ENCODE data around the gene STXBP5.

STXBP5 gene

DNA sequence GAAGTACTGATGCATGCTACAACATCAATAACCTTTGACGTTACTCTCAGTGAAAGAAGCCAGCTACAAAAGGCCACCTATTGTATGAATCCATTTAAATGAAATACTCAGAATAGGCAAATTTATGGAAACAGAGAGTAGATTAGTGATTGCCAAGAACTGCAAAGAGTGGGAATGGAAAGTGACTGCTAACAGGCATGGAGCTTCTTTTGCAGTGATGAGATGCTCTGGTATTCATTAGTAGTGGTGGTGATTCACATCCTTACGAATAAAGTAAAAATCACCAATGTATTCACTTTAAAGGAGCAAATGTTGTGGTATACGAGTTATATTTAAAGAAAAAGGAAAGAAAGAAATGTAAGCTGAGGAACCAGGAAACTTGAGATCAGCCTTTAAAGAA lies 177.5 kb downstream of the STXBP5 start:
- no peak for DNase-seq (ENCODE audit: low spot score)

DNA sequence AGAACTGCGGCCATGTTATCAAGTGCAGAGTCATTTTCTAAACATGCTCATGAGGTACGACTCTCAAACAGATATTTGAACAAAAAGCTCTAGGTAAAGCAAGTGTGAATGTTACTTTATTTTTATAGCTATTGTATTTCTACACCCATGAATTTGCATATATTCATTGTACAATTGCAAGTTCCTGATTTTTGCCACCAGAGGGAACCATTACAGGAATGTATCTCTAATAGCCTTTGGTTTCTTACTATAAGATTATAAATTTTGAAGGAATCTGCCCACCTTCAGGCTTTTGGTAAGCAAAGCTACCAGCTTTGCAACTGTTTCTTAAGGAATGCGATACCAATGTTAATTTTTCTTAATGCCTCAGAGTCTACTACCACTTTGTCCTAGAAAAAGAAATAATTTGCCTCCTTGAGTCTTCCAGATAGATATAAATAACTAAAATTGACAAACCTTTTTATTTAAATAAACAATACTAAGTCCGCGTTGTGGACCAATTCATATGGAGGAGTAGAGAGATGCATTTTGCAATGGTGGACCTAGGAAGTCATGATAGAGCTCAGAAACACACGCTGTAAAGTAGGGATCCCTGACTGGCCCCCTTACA lies 178.8 kb downstream of the STXBP5 start:
- DNase-seq (ENCODE audit: low spot score) = no peak

DNA sequence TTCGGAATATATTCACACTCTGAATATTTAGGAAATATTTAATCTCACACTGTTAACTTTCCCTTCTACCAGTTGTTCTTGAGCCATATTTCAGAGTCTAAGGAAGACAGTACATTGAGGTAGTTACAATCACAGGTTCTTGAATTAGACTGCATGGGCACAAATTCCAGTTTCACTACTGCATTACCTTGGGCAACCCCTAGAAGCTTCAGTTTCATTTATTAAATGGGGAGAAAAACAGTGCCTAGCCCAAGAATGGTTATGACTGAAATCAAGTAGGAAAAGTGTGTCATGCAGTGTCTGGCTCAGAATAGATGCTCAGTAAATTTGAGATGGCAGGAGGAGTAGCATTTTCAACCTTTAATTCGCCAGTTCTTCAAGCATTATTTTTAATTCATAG lies 179.8 kb downstream of the STXBP5 start:
- DNase-seq (ENCODE audit: low spot score) = no peak

DNA sequence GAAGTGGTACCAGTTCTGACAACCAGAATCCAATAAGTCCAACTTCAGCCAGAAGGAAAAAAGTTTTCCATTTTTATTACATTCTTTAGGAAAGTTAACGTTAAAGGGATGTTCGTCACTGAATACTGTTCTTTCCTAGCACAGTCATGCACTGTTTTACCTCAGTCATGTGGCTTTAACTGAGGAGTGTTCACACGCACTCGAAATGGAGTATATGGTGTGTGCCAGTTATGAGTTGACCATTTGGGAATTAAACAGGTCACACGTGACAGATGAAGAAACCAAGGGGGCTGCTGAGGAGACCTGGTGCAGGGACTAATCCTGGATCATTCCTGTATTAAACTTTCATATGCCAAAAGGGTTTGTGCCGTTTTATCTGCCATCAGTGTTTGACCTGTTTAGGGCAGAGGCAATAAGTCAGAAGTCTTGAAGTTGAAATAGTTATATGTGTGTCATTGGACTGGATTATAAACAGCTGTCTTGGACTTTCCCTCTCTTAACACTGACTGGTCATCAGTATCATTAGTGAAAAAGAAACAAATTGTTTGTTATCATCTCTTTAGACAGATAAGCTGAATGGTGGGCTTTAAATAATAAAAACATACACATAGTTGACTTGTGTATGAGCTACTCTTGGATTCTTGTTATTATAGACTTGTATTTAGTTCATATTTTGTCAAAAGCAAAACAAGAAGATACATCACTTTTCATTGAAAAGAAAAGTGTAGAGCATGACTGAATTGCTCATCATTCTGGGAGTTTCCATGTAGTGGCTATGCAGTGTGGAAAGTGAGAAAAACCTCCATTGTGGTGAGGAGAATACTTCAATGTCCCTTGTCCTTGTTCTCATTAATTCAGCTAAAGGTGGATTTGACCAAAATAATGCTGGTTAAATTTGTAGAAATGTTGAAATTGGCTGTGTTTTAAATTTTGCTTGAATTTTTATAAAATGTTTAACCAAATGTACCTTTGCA lies 180.8 kb downstream of the STXBP5 start:
- no peak for DNase-seq (ENCODE audit: low spot score)

DNA sequence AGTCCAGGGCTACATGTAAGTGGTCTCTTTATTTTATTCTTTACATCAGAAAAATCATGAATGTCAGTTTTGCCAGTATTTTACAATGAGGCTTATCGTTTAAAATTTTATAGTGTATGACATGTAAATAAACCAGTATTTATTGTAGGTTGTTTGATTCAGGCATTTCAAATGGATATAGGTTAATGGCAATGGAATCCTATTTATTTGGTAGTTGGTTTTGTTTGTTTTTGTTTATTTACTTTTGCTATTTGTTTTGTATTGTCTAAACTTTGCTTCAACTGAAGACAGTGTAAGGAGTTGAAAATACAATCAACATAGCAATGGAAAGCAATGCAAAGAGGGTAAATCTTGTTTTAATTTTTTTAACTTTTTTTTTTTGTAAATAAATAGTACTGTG lies 185.2 kb downstream of the STXBP5 start:
- no peak for DNase-seq (ENCODE audit: low spot score)

DNA sequence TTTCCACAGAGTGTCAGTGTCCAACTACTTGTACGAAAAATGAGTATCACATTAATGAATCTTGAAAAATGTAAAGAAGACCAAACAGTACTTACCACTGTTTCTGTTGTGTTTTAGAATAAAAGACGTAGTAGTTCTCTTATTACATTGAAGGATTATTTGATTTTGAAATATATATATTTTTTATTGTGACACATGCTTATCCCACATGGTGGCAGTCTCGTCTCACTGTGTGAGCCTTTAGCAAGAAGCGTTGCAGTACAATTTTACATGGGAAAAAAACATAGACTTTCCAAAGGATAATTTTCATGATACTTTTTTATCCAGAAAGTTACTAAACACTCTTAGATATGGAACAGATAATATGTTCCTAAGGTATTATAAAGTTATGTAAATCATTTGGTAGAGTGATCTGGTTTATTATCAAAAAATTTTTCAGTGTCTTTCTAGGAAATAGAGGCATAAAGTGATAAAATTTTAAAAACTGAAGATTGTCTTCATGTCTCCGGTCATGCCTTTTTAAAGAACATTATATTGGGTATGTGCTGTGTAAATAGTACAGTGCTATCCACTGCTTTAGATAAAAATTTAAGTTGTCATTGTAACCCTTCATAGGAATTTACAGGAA lies 186.8 kb downstream of the STXBP5 start:
- DNase-seq (ENCODE audit: low spot score) = no peak

DNA sequence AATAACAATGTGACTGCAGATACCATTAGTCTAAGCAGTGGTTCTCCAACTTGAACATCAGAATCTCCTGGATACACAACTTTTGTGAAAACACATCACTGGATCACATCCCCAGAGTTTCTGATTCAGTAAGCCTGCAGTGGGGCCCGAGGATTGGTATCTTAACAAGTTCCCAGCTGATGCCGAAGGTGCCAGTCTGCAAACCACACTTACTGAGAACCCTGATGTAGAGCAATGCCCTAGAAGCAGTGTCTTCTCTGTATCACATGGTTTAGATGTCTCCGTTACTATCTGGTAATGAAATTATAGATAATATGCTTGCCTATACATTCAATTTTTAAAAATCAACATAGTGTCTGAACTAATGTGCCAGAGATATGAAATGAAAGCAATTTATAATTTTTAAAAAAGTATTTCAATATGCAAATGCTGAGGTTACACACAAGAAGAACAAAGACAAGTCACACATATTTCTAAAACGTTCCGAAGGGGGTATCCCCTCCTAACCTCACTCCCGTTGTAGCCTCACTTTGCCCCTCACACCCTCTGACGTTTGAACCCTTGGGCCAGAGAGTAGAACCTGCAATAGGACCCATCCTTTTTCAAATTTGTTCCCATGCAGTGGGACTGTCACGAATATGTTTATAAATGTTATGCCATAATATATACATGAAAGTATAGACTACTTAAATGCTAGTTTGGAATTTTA lies 188.9 kb downstream of the STXBP5 start:
- no peak for DNase-seq (ENCODE audit: low spot score)

DNA sequence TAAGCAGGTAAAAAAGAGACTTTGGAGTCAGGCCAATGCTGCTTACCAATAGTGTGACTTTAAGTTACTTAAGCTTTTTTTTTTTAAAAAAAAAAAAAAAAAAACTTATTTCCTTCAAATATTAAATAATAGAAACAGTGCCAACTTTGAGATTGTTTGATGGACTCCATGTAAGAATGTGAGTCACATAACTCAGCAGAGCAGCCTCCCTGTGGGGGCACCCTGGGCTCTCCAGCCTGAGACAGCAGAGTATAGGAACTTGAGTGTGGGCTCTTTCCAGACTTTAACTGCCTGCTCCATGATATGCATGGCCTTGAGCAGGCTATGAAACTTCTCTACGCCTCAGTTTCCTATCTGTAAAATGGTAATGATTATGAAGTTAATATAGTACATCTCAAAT lies 190.9 kb downstream of the STXBP5 start:
- no peak for DNase-seq (ENCODE audit: low spot score)

DNA sequence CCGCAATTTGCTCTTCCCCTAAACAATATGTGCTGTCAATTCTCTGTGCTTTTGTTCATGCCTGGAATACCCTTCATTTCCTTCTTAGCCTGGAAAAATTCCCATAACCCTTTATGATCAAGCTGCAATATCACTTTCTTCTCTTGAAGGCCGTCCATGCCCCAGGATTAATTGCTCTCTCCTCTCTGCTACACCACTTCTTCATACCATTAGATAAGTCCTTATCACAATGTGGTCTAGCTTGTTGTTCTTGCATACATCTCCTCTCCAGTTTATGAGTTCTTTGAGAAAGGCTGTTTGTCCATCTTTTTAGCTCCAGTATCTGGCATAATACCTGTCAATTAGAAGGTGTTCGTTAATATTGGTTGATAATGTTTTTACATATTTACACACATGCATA lies 193.1 kb downstream of the STXBP5 start:
- no peak for DNase-seq (ENCODE audit: low spot score)

DNA sequence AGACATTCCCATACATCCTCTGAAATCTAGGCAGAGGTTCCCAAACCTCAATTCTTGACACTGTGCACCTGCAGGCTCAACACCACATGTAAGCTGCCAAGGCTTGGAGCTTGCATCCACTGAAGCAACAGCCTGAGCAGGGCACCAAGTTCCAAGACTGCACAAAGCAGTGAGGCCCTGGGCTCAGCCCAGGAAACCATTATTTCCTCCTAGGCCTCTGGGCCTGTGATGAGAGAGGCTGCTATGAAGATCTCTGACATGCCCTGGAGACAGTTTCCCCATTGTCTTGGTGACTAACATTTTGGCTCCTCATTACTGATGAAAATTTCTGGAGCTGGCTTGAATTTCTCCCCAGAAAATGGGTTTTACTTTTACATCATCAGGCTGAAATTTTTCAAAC lies 196.8 kb downstream of the STXBP5 start:
- DNase-seq (ENCODE audit: low spot score) = no peak

DNA sequence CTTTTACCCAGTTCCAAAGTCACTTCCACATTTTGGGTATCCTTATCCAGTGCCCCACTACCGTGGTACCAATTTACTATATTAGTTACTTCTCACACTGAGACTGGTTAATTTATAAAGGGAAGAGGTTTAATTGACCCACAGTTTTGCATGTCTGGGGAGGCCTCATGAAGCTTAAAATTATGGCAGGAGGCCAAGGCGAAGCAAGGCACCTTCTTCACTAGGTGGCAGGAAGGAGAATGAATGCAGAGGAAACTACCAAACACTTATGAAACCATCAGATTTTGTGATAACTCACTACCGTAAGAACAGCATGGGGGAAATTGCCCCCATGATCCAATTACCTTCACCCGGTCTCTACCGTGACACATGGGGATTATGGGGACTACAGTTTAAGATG lies 197.6 kb downstream of the STXBP5 start:
- DNase-seq (ENCODE audit: low spot score) = no peak

DNA sequence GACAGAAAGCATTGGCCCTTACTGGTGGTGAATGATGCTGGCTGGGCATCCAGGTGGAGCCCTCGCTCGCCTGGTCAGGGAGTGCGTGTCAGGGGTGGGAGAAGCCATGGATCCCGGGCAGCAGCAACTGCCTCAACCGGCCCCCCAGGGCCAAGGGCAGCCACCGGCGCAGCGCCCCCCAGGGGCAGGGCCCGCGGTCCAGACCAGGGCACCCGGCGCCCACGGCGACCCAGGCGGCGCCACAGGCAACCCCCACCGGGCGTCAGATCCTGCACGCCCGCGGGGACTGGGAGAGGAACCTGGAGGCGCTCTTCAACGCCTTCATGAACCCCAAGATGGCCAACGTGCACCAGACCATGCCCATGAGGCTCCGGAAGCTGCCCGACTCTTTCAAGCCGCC lies 202.6 kb downstream of the STXBP5 start:
- no peak for DNase-seq (ENCODE audit: low spot score)

DNA sequence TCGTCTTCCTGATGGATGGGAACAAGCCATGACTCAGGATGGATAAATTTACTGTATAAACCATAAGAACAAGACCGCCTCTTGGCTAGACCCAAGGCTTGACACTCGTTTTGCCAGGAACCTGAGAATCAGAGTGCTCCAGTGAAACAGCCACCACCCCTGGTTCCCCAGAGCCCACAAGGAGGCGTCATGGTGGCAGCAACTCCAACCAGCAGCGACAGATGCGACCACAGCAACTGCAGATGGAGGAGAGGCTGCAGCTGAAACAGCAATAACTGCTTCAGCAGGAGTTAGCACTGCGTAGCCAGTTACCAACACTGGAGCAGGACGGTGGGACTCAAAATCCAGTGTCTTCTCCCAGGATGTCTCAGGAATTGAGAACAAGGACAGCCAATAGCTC lies 203.4 kb downstream of the STXBP5 start:
- DNase-seq (ENCODE audit: low spot score) = no peak

DNA sequence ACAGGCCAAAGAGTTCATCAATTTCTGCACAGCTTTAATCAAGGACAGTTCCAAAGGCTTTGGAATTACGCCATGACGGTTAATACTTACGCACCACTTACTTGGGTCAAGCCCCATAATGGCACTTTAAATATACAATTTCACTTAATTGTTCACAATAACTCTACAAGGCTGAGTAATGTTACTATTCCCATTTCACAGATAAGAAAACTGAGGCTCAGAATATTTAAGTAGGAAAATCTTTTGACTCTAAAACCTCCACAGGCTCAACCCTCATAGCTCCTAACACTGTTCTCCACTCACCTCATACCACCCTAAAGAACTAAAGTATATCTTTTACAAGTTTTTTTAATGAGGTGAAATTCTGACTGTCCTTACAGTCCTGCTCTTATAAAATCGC lies 212.4 kb downstream of the STXBP5 start:
- no peak for DNase-seq (ENCODE audit: low spot score)

DNA sequence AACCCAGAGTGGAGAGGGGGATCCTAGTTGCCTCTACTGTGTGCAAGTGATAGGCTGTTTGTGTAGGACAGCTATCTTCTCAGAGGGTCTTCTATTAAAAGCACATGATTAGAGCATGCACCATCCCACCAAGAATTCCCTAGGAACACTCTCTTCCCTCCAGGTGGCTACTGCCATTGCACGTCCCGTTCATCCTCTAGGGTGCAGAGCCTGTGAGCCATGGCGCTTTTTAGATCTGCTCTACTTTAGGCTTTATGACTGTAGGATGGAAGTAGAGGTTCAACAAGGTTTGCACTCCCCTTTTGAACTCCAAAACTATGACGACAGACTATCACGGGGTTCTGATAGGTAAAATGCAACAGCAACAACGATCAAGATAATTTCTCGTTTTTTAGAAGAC lies 213.7 kb downstream of the STXBP5 start:
- DNase-seq (ENCODE audit: low spot score) = no peak

DNA sequence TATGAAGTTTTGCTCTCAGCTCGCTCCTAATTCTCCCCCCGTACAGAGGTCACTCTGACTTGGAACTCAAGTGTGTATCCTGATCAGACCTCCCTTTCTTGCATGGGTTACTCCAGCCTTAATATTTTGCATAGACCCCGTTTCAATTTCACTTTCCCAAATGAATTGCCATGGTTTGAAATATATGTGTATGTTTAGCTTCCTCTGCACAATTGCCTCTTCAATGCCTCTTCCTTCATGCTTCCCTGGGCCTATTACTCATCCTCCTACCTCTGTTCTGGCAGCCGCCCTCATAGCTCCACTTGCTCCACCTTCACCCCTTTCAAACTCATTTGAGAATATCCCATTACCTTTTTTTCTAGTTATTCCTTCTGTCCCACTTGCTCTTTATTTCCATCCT lies 214.3 kb downstream of the STXBP5 start:
- DNase-seq (ENCODE audit: low spot score) = no peak

DNA sequence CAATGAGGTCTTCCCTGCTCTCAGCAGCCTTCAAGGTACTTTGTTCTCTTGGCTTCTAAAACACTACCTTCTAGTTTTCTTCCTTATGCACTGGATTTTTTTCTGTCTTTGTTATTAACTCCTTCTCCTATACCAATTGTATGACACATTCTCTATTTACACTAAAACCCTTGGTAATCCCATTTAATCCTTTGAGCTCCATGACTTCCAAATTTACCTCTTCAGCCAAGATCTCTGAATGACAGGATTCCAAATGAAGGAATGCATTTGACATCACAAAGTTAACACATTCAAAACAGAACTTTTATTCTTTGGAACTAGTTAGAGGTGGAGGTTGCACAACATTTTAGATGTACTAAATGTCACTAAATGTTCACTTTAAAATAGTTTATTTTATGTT lies 217.7 kb downstream of the STXBP5 start:
- DNase-seq (ENCODE audit: low spot score) = no peak

DNA sequence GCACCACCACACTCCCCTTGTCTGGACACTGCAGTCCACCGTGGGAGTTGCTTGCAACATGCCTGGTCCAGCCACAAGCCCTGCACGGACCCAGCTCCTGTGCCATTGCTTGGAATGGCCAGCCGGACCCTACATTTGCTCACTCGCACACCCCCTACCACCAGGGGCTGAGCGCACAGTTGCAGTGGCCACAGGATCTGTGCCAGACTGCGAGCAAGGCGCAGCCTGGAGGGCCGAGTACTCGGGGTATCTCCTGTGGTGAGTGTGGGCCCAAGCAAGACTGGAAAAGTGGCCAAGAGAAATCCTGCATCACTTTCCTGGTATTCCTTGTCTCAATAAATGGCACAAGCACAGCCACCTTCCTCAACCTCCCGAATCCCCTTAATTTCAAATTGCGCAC lies 218.9 kb downstream of the STXBP5 start:
- DNase-seq (ENCODE audit: low spot score) = no peak

DNA sequence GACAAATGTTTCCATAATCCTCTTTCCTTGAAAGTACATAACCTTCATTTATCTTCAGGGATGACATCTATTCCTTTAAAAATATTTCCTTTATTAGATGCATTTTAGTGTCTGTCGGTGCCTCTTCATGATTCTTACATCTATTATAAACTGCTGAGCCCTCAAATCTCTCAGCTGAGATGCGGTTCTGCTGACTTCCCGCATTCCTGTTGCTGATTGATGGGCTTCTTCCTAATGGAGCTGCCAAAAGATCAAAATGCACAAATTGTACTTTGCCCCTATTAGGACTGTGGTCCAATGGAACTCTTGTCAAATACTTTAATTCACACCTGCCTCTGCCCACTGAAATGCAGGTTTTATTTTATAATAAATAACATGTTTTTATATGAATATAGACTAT lies 225.6 kb downstream of the STXBP5 start:
- DNase-seq (ENCODE audit: low spot score) = no peak

DNA sequence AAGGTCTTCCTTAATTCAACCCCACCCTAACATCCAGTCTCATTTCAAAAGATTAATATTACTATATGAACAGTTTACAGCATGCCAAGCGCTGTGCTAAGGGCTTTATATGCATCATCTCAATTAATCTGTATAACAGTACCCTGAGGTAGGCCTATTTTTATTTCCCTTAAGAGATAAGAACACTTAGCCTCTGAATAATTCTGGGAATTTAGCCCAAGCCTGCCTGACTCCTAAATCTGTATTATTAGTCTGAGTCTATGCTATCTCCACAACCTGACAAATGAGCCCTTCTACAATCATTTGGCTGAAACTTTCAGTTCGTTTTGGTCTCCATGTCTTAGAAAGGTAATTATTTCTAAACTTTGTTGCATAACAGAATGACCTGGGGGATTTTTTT lies 226.6 kb downstream of the STXBP5 start:
- no peak for DNase-seq (ENCODE audit: low spot score)

DNA sequence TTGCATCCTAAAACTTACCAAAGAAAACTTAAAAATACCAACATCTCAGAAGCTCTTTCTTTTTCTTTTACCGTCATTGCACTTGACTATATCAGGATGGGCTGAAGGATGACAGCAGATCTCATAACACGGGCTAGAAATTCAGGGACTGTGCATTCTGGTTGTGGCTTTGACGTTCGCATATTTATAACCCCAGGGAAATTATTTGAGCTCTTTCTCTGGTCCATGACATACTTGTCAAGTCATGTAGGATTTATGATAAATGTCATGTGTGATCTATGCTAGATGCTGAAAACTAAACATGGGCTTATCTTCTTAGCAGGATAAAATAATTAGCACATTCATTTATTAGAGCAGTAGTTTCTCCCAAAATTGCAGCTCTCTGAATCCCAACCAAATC lies 229.9 kb downstream of the STXBP5 start:
- DNase-seq (ENCODE audit: low spot score) = no peak

DNA sequence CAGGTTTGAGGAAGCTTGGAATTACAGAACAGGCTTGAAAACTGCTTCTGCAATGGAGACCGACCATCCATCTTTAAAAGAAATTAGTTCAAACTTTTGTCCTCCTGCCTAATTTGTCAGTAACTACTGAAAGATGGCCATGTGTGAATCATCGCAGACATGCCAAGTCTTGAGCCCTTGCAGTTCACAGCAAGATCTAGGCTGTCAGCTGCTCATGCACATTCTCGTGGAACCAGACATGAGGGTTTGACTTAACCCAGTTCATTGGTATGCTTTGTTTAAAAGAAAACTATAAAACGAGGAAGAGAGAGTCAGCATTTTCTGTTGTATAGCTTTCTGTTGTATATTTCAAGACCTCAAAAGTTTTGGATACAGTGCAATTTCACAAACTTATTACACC lies 230.3 kb downstream of the STXBP5 start:
- DNase-seq (ENCODE audit: low spot score) = no peak

DNA sequence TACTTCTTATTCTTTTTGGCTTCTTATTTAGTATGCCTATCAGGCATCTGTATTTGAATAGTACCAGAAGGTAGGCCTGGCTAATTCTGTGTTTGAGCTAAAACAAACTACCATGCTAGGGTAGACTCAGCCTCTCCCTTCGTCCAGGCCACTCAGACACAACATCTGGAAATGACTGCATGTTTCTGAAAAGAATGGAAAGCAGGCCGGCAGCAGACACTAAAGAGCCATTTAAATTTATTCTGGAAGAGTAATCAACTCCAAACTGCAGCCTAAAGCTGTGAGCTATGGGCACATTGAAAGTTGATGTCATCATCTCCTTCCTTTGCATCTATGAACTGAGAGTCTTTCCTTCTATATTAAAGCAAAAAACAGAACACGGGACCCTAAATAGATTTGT lies 233.4 kb downstream of the STXBP5 start:
- DNase-seq (ENCODE audit: low spot score) = no peak
